Measurements from ENCODE around the gene FLOT1.

Gene FLOT1

DNA sequence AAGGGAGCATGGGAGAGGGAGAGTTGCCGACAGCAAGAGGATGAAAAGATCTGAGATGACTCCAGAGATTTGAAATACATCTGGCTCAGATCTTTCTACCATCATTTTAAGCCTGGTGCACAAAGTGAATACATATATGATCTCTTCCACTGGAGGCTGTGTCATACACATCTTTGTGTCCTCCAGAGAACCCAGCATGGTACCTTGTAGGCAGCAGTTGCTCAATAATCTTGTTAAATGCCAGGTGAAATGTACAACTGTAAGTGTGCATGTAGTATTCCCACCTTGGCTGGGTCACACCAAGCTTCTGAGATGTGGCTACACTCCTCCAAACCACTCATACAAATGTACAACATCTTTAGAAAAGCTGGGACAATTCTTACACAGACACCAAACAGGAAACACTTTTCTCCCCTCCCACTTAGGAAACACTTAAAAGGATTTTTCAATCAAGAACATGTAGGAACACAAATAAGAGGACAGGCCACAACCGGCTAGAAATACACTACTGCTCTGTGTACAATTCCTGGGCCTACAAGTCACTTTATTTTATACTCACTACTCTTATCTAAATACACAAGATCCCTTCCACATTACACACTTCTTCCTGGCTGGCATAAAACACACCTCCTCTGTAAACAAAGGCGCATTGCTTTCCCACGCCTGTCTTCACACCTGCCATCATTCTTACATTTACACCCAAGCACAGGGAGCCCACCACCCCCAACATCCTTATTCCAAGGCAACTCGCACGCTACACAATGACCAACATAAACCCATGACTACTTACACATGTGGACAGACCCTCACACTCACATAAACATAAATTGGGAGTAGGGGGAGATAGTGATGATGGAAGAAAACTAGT is 5.6 kb upstream of the FLOT1 start:
- no peak for DNase-seq (ENCODE audit: extremely low read depth in 1 of 2, low read depth in 1 of 2)

DNA sequence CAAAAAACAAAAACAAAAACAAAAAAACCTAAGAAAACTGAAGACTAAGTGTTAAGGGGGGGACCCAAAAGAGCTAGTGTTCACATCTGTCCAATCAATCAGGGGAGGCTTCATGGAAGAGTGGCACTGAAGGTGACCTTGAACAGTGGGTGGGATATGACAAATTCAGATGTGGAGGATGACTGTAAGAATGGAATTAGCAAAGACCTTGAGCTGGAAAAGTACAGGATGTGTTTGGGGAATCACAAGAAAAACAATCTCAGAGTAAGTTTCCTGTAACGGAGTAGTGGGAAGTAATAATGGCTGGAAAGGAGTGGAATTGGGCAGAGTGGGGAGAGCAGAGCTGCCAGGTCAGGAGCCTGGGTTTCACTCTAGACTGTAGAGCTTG is 4.8 kb upstream of the FLOT1 start:
- DNase-seq (ENCODE audit: extremely low read depth in 1 of 2, low read depth in 1 of 2), result no peak

GRCh38 chr6:30744054-30744805 is 1.7 kb upstream of the FLOT1 start, which contains the start of gene IER3:
TSS of gene IER3 (minus strand) at chr6:30744547. CDS start at chr6:30744518, 29 bp downstream.
- peak; percentile 80 to 84 for DNase-seq (ENCODE audit: extremely low read depth in 1 of 2, low read depth in 1 of 2)

DNA sequence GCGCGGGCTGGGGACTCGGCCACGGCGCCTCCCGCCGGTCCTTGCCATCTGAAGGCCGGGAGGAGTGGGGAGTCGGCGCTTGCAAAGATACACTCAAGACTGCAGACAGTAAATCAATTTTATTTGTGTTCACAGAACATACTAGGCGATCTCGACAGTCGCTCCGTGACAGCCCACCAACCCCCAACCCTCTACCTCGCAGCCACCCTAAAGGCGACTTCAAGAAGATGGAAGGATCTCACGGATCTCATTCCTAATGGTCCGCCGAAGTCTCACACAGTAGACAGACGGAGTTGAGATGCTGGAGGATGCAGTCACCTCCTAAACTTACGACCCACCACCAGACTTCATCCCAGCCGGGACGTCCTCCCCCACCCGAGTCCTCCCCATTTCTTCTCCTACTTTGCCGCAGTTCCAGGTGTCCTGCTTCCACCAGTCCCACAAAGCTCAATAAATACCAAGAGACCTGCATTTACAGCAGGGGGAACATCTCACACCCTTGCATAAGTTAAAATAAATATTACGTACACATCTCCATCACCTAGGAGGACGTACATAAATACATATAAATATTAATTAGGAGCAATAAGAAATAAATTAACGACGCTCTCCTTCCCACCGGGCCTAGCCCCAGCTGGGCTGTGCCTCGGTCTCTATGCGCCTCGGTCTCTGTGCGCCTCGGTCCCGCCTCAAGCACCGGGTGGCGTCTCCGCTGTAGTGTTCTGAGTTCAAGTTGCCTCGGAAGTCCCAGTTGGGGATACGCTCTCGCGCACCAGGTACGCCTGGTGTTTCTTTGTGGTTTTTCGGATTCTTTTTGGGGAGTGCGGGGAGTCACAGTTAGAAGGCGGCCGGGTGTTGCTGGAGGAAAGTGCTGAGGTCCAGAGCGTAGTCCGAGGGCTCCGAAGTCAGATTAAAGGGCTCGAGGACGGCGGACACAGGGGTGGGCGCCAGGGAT is 889 bp upstream of the FLOT1 start:
- no peak for DNase-seq (ENCODE audit: extremely low read depth in 1 of 2, low read depth in 1 of 2)

DNA sequence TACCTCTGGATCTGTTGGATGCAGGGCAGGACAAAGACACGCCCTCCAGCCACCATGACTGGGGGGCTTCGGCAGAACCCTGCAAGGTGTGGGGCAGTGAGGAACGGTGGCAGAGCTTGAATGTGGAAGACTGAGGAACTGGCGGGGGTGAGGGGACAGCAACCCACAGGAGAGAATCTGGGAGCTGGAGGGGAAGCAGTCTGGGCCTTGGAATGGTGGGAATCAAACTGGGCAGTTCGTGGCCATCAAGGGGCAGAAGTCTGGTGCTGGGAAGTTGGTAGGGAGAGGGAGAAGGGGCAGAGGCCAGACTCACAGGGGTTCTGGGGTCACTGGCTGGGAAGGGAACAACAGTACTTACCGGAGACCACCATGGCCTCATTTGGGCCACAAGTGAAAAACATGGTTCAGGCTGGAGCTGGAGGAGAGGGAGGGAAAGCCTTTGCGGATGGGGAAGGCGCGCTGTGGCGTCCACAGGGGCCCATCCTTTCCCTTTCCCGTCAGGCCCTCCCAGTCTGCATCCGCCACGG is 635 bp downstream of the FLOT1 start:
- DNase-seq (ENCODE audit: extremely low read depth in 1 of 2, low read depth in 1 of 2), result no peak

GRCh38 chr6:30741063-30741779 is 1.3 kb downstream of the FLOT1 start:
- no peak for DNase-seq (ENCODE audit: extremely low read depth in 1 of 2, low read depth in 1 of 2)

GRCh38 chr6:30740540-30740870 is 2.0 kb downstream of the FLOT1 start:
- no peak for DNase-seq (ENCODE audit: extremely low read depth in 1 of 2, low read depth in 1 of 2)

GRCh38 chr6:30738532-30738931 is 4.0 kb downstream of the FLOT1 start:
- no peak for DNase-seq (ENCODE audit: extremely low read depth in 1 of 2, low read depth in 1 of 2)

DNA sequence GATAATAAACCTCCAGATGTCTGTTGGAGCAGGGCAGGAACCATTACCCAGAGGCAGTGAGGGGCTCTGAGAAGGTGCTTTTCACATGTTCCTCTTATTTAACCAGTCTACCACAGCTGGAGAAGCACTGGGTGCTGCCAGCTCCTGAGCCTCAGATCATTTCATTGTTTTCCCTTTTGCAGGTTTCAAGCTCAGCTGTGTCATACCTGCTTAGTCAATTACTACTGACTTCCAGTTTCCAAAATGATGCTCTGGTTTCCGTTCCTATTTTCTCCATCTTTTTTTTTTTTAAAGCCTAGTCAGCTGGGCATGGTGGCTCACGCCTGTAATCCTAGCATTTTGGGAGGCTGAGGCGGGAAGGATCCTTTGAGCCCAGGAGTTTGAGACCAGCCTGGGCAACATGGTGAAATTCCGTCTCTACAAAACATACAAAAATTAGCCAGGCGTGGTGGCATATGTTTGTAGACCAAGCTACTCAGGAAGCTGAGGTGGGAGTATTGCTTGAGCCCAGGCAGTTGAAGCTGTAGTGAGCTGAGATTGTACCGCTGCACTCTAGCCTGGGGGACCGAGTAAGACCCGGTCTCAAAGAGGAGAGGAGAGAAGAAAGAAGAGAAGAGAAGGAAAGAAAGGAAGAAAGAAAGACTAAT is 6.7 kb downstream of the FLOT1 start:
- no peak for DNase-seq (ENCODE audit: extremely low read depth in 1 of 2, low read depth in 1 of 2)

DNA sequence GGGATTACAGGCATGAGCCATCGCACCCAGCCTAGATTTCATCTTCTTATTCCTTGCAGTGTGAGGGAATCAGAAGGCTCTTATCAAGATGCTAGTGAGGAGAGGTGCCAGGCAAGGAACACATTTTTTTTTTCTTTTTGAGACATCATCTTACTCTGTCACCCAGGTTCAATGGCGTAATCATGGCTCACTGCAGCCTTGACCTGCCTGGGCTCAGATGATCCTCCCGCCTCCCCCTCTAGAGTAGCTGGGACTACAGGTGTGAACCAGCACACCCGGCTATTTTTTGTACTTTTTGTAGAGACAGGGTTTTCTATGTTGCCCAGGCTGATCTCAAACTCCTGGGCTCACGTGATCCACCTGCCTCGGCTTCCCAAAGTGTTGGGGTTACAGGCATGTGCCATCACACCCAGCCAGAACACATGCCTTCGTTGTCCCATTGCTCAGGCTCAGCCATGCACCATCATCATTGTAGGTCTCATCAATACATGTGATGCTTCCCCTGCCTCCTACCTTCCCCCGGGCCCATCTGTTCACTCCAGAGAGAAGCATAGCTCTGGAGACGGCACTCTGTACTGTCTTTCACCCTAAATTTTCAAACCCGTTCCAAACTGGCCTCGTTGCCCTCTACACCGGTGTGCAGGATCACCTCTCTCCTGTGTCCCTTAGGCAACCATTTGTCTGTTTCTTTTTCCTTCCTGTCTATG is 10.1 kb downstream of the FLOT1 start:
- no peak for DNase-seq (ENCODE audit: extremely low read depth in 1 of 2, low read depth in 1 of 2)

GRCh38 chr6:30730601-30731435 is 11.7 kb downstream of the FLOT1 start:
- DNase-seq (ENCODE audit: extremely low read depth in 1 of 2, low read depth in 1 of 2), result peak; percentile 69 to 78

GRCh38 chr6:30727920-30728553 is 14.4 kb downstream of the FLOT1 start:
- no peak for DNase-seq (ENCODE audit: extremely low read depth in 1 of 2, low read depth in 1 of 2)

GRCh38 chr6:30726506-30727413 is 15.7 kb downstream of the FLOT1 start:
- DNase-seq (ENCODE audit: extremely low read depth in 1 of 2, low read depth in 1 of 2), result no peak

DNA sequence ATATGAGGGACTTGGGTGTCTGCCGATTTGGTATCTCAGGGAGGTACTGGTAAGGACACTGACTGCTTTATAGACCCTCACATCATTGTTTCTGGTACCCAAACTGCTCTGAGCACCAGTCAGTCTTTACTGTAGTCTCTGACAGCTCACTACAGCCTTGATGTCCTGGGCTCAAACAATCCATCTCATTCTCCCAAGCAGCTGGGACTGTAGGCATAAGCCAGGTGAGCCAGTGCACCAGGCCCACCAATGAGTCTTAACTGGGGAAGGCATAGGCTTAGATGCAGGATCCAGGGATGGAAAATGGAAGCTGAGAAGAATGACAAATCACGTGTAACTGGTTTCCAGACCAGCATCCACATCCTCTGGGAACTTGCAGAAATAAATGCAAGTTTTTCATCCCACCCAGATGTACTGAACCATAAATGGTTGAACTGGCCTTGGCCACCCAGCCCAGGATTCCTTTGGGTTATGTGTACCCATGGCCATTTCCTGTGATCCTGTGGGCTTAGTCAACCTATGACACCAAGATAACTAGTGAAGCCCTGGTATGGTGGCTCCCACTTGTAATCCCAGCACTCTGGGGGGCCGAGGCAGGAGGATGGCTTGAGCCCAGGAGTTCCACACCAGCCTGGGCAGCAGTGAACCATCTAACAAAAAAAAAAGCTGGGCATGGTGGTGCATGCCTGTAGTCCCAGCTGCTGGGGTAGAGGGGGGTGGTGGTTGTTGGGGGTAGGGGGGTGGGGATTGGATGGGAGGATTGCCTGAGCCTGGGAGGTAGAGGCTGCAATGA is 16.6 kb downstream of the FLOT1 start:
- no peak for DNase-seq (ENCODE audit: extremely low read depth in 1 of 2, low read depth in 1 of 2)

DNA sequence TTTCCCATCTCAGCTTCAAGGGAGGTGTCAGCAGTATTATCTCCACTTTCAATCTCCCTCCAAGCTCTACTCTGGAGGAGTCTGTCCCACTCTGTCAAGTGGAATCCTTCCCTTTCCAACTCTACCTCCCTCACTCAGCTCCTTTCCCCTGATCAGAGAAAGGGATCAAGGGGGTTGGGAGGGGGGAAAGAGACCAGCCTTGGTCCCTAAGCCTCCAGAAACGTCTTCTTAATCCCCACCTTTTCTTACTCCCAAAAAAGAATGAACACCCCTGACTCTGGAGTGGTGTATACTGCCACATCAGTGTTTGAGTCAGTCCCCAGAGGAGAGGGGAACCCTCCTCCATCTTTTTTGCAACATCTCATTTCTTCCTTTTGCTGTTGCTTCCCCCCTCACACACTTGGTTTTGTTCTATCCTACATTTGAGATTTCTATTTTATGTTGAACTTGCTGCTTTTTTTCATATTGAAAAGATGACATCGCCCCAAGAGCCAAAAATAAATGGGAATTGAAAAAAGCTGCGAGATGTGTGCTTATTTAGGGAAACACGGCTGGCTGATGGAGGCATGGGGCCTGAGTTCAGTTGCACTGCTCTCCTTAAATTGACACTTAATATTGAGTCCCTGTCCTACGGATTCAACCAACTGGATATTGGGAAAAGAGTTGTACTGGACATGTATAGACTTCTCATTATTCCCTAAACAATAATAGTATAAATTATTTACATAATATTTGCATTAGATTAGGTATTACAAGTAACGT is 17.4 kb downstream of the FLOT1 start:
- DNase-seq (ENCODE audit: extremely low read depth in 1 of 2, low read depth in 1 of 2), result no peak

Data from stimulated activated CD8-positive, alpha-beta memory T cell treated with anti-CD3 and anti-CD28 coated beads, Interleukin-7, amount 100 ng/mL, for 48 hours (primary cell).